Measurements from ENCODE around the gene CYTH1. TPM values are rescaled to one million over a fixed set of nuclear protein-coding genes. Genes with fewer than 3 reads are reported as not detected.

The CYTH1 gene
- total RNA-seq, 1 experiment from 2014 or later = 34.3 TPM

DNA sequence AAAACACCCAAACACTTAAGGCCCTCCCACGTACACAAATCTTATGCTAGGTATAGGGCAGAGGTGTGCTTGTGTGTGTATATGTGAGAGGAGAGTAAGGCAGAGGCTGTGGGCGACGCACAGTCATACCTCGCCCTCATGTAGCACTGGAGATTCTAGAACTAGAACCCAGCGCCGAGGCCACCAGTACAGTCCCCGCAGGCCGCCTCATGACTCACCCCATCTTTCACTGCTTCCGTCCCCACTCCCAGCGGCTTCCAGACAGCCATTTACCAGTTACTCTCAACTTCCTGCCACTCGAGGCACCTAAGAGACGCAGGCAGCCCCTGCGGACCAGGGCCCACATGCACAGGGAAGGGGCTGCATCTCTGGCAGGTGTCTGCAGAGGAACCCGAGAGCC lies 23.2 kb upstream of the CYTH1 start:
- RAD21 ChIA-PET (ENCODE audit: low non-redundant PET in 1 of 2, low total read pairs in 2 of 2, uncharacterized antibody in 2 of 2, unreplicated experiment in 2 of 2) = no interaction called here
- H4K20me1 ChIP-seq (ENCODE audit: insufficient read depth) = peaks cover 4% of the 10 kb centered on the region; the same call in 1 of the 2 replicates
- H3K9me3 ChIP-seq (ENCODE audit: control insufficient read depth in 1 of 2, insufficient read depth in 1 of 2, low read depth in 1 of 2, low read length in 2 of 2) = no peaks in the 10 kb centered on the region
- H3K4me2 ChIP-seq (ENCODE audit: low read length) = no peak overlapping the region
- intact Hi-C loops (cut with micrococcal nuclease) = no loop called here
- DNase-seq (ENCODE audit: low read depth, low spot score) (no peak), ATAC-seq (no peak)
- H3K4me1 ChIP-seq (ENCODE audit: control insufficient read depth in 1 of 2, insufficient read depth in 2 of 2, low read length in 2 of 2) = no peaks in the 10 kb centered on the region
- H3K4me3 ChIP-seq (replicated peaks in 1 of 2; ENCODE audit: low read depth in 1 of 2, low read length in 2 of 2) = no peak overlapping the region
- no peak overlapping the region for H3K27ac ChIP-seq (ENCODE audit: low read depth, low read length)
- TF ChIP-seq EZH2 (IDR thresholded peaks at IDR 0.05) = no peak
- no peak for TF ChIP-seq FOSL1 (IDR thresholded peaks at IDR 0.05; ENCODE audit: low read depth)
- no peak for TF ChIP-seq CBX3 (IDR thresholded peaks at IDR 0.05; ENCODE audit: low read depth)
- TF ChIP-seq, protein P1, sequence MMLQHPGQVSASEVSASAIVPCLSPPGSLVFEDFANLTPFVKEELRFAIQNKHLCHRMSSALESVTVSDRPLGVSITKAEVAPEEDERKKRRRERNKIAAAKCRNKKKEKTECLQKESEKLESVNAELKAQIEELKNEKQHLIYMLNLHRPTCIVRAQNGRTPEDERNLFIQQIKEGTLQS (IDR thresholded peaks at IDR 0.05) = no peak
- TF ChIP-seq SRF (IDR thresholded peaks at IDR 0.05; ENCODE audit: low read depth) = no peak
- no peak for TF ChIP-seq POLR2AphosphoS5 (IDR thresholded peaks at IDR 0.05; ENCODE audit: low read depth, low read length)
- TF ChIP-seq EGR1 (IDR thresholded peaks at IDR 0.05; ENCODE audit: low read depth) = no peak
- no peaks in the 10 kb centered on the region for H3K9me2 ChIP-seq (ENCODE audit: insufficient read depth)
- CTCF ChIA-PET = no interaction called here
- peaks cover 58 to 86% of the 10 kb centered on the region in 2 experiments for H3K36me3 ChIP-seq (ENCODE audit: control insufficient read depth in 1 of 2, insufficient read depth in 2 of 2, low read length in 2 of 2)
- peaks cover 79% of the 10 kb centered on the region; the same call in 1 of the 2 replicates for H3K79me2 ChIP-seq (ENCODE audit: insufficient read depth, low read length)
- no peaks in the 10 kb centered on the region for H3K27me3 ChIP-seq (ENCODE audit: insufficient read depth, low read length)
- no TSS peak for BruUV-seq (replicated peaks)
- POLR2A ChIA-PET = no interaction called here
- no peak overlapping the region for H2AFZ ChIP-seq (ENCODE audit: low read depth, low read length, poor library complexity, severe bottlenecking)
- H3K9ac ChIP-seq (ENCODE audit: low read length) = no peak overlapping the region

DNA sequence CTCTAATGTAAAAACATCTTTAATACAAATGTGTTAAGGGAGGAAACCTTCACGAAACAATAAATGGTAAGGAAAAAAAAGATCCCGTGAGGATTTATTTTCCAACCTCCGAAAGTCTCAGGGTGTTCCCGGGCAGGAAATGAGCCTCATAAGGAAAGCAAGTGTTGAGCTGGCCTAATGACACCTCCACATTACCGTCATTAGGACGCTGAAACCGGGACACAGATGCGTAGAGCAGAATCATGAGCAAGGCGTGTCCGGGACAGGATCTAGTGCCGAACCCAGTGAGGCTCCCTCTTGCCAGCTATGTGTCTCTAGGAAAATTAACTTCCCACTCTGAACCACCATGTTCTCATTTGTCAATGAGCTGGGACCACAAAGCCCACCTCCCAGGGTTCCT lies 22.7 kb upstream of the CYTH1 start:
- H3K4me1 ChIP-seq (ENCODE audit: control insufficient read depth in 1 of 2, insufficient read depth in 2 of 2, low read length in 2 of 2) = no peaks in the 10 kb centered on the region
- intact Hi-C loops (cut with micrococcal nuclease) = no loop called here
- peaks cover 4% of the 10 kb centered on the region; the same call in 1 of the 2 replicates for H4K20me1 ChIP-seq (ENCODE audit: insufficient read depth)
- no peaks in the 10 kb centered on the region for H3K9me3 ChIP-seq (ENCODE audit: control insufficient read depth in 1 of 2, insufficient read depth in 1 of 2, low read depth in 1 of 2, low read length in 2 of 2)
- ChIA-PET POLR2A (no interaction called here), CTCF (no interaction called here), RAD21 (ENCODE audit: low non-redundant PET in 1 of 2, low total read pairs in 2 of 2, uncharacterized antibody in 2 of 2, unreplicated experiment in 2 of 2) (no interaction called here)
- no peaks in the 10 kb centered on the region for H3K9me2 ChIP-seq (ENCODE audit: insufficient read depth)
- no peak overlapping the region for H3K9ac ChIP-seq (ENCODE audit: low read length)
- ATAC-seq (no peak), DNase-seq (ENCODE audit: low read depth, low spot score) (no peak)
- H3K36me3 ChIP-seq (ENCODE audit: control insufficient read depth in 1 of 2, insufficient read depth in 2 of 2, low read length in 2 of 2) = peaks cover 59 to 85% of the 10 kb centered on the region in 2 experiments
- no peak overlapping the region for H3K4me2 ChIP-seq (ENCODE audit: low read length)
- TF ChIP-seq EZH2phosphoT487 (IDR thresholded peaks at IDR 0.05; ENCODE audit: borderline replicate concordance) = no peak
- no peak overlapping the region for H3K27ac ChIP-seq (ENCODE audit: low read depth, low read length)
- no peak overlapping the region for H2AFZ ChIP-seq (ENCODE audit: low read depth, low read length, poor library complexity, severe bottlenecking)
- no peak overlapping the region for H3K4me3 ChIP-seq (replicated peaks in 1 of 2; ENCODE audit: low read depth in 1 of 2, low read length in 2 of 2)
- H3K27me3 ChIP-seq (ENCODE audit: insufficient read depth, low read length) = no peaks in the 10 kb centered on the region
- no TSS peak for BruUV-seq (replicated peaks)
- peaks cover 79% of the 10 kb centered on the region; the same call in 1 of the 2 replicates for H3K79me2 ChIP-seq (ENCODE audit: insufficient read depth, low read length)

Measured in HCT116 (cell line).